Neural crest cell (in vitro differentiated cells): ENCODE results near the gene DMXL2. TPM values are rescaled to one million over a fixed set of nuclear protein-coding genes. Genes with fewer than 3 reads are reported as not detected.
"Not testable (repeated sequence)": the region's sequence is repeated elsewhere in the genome, so short reads cannot be mapped to it uniquely, and the experiment has no call there.

Source experiments
- DNase-seq: peaks from one replicate; pipeline ENCODE4 v3.0.0; 2021; ENCODE audit warnings: low read depth, mixed read lengths, low spot score
- H3K27ac Mint-ChIP-seq: one replicate; pipeline ENCODE4 v1.8.0; 2021; ENCODE audit warnings: mild to moderate bottlenecking, mixed read lengths; ENCODE audit not compliant: unreplicated experiment
- H3K27me3 Mint-ChIP-seq: 2 replicates; pipeline ENCODE4 v1.8.0; 2021; ENCODE audit warnings: low read depth, mild to moderate bottlenecking, mixed read lengths
- H3K36me3 Mint-ChIP-seq: 2 replicates; pipeline ENCODE4 v1.8.0; 2021; ENCODE audit warnings: low read depth, mild to moderate bottlenecking, mixed read lengths
- H3K4me1 Mint-ChIP-seq: 2 replicates; pipeline ENCODE4 v1.8.0; 2021; ENCODE audit warnings: mixed read lengths
- H3K4me3 Mint-ChIP-seq: one replicate; pipeline ENCODE4 v1.8.0; 2021; ENCODE audit warnings: mild to moderate bottlenecking, mixed read lengths
- H3K9me3 Mint-ChIP-seq: 2 replicates; pipeline ENCODE4 v1.8.0; 2021; ENCODE audit warnings: mixed read lengths
- total RNA-seq: library from RNA; stranded (reverse); gene quantifications from 2 replicates; pipeline ENCODE4 v1.2.1, GENCODE V29; 2021
- TF ChIP-seq, protein P1 (sequence below): fragments of 200-600 bp; sonication (generic); conservative IDR thresholded peaks from 2 replicates; pipeline ENCODE4 v1.5.0; 2021; ENCODE audit warnings: antibody characterized with exemption, mild to moderate bottlenecking

The DMXL2 gene
- total RNA-seq, 1 donor from 2014 or later, result 56.4 TPM

DNA sequence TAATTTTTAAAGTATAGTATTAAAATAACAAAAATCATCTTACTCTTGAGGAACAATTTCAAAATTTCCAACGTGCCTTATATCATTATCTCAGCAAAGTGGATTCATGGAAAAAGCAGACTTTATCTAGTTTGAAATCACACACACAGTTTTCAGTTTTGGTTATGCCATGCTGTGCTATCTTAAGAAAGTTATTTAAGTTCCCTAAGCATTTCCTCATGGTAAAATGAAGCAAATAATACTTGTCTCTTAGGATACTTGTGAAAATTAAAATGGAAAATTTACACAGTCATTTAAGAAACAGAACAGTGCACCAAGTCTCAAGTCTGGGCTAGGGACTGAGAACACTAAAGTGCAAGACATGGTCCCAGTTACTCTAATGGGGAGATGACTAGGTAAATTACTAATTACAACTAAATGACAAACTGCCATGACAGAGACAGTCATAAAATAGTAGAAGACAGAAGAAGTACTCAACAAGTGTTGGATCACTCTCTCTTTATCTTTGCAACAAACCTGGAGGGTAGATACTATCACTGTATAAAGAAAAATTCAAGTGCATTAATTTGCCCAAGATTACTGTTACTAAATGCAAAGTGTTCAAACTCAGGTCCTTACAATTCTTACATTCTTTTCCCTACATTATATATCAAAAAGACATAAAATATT is 44.8 kb downstream of the DMXL2 start:
- no peak overlapping the region for H3K27ac Mint-ChIP-seq
- H3K27me3 Mint-ChIP-seq, result no peaks in the 10 kb centered on the region
- H3K9me3 Mint-ChIP-seq, result peaks cover 6% of the 10 kb centered on the region
- TF ChIP-seq, protein P1, sequence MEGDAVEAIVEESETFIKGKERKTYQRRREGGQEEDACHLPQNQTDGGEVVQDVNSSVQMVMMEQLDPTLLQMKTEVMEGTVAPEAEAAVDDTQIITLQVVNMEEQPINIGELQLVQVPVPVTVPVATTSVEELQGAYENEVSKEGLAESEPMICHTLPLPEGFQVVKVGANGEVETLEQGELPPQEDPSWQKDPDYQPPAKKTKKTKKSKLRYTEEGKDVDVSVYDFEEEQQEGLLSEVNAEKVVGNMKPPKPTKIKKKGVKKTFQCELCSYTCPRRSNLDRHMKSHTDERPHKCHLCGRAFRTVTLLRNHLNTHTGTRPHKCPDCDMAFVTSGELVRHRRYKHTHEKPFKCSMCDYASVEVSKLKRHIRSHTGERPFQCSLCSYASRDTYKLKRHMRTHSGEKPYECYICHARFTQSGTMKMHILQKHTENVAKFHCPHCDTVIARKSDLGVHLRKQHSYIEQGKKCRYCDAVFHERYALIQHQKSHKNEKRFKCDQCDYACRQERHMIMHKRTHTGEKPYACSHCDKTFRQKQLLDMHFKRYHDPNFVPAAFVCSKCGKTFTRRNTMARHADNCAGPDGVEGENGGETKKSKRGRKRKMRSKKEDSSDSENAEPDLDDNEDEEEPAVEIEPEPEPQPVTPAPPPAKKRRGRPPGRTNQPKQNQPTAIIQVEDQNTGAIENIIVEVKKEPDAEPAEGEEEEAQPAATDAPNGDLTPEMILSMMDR, result no peak
- DNase-seq, result no peak
- H3K4me3 Mint-ChIP-seq, result no peak overlapping the region
- peaks cover 9% of the 10 kb centered on the region for H3K4me1 Mint-ChIP-seq
- H3K36me3 Mint-ChIP-seq, result peaks cover 13% of the 10 kb centered on the region

DNA sequence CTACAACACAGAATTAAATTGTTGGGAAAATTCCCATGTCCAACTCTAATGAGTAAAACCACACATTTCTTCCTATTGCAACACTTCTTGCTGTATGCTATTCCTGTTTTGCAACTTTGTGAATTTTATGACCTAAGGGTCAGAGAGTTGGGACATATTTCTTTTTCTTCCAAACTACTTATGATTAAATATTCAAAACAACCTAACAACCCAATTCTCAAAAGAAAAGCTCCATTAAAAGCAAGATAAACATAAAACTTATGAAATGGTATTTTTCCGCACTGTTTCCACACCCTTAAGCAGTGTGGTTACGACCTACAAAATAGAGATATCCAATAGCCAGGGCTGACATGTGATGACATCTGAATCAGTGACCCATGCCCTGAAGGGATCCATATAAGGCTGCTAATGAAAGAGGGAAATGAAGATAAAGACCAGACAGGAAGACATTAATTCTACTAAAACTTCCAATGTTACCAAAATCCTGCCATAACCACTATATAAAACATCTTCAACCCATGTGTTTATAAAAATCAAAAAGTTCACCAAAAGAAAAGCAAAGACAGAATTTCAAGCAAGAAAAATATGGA is 45.6 kb downstream of the DMXL2 start:
- DNase-seq, result no peak
- H3K9me3 Mint-ChIP-seq, result peaks cover 3% of the 10 kb centered on the region
- TF ChIP-seq, protein P1, result no peak
- peaks cover 13% of the 10 kb centered on the region for H3K36me3 Mint-ChIP-seq
- H3K4me3 Mint-ChIP-seq, result no peak overlapping the region
- no peak overlapping the region for H3K27ac Mint-ChIP-seq
- peaks cover 9% of the 10 kb centered on the region for H3K4me1 Mint-ChIP-seq
- H3K27me3 Mint-ChIP-seq, result no peaks in the 10 kb centered on the region

DNA sequence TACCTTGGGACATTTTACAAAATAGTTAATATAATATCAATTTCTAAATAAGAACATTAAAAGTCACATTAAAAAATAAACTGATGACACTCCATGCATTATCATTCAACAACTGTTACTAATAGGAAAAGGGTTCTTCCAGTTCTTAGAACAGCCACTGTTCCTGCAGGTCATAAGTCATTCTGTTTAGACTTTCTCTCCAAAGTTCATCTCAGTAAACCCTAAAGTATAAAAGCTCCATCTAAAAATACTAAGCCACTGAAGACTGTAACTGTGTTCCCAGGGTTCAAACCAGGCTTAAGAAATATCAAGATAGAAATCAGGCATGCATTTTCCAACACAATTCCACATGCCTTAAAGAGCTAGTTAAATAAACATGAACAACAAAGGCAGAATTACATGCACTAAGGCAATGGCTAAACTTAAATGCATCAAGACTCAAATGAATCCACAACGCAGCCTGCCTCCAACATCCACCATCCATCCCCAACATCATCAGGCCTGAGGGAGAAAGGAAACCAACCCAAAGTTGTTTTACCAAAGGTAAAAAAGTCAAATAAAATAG is 46.2 kb downstream of the DMXL2 start:
- peaks cover 9% of the 10 kb centered on the region for H3K4me1 Mint-ChIP-seq
- H3K27ac Mint-ChIP-seq, result no peak overlapping the region
- no peak for DNase-seq
- peaks cover 4% of the 10 kb centered on the region for H3K9me3 Mint-ChIP-seq
- no peaks in the 10 kb centered on the region for H3K27me3 Mint-ChIP-seq
- H3K36me3 Mint-ChIP-seq, result peaks cover 19% of the 10 kb centered on the region
- TF ChIP-seq, protein P1, result no peak
- no peak overlapping the region for H3K4me3 Mint-ChIP-seq

DNA sequence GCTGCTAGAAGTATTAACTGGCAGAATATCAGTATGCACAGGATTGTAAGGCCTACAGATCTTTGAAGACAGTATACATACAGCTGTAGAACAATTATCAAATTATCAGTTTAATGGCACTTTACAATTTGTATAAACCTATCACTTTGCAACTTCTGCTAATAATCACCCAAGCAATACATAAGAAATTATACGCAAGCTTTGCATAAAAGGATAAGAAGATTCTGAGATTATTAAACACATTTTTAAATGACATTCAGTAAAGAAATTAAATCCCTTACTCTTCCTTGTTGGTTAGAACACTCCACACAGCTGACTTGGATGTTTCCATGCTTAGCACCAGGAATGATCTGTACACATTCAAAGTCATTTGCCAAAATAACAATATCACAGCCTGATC is 46.8 kb downstream of the DMXL2 start:
- Mint-ChIP-seq H3K27ac (no peak overlapping the region), H3K36me3 (peaks cover 24% of the 10 kb centered on the region), H3K27me3 (no peaks in the 10 kb centered on the region), H3K9me3 (peaks cover 4% of the 10 kb centered on the region), H3K4me3 (no peak overlapping the region), H3K4me1 (peaks cover 9% of the 10 kb centered on the region)
- no peak for DNase-seq
- TF ChIP-seq, protein P1, result no peak

DNA sequence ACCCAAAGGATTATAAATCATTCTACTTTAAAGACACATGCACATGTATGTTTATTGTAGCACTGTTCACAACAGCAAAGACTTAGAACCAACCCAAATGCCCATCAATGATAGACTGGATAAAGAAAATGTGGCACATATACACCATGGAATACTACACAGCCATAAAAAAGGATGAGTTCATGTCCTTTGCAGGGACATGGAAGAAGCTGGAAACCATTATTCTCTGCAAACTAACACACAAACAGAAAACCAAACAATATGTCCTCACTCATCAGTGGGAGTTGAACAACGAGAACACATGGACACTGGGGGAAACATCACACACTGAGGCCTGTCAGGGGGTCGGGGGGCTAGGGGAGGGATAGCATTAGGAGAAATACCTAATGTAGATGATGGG is 49.2 kb downstream of the DMXL2 start:
- not testable (repeated sequence) for DNase-seq, H3K9me3 Mint-ChIP-seq, H3K4me1 Mint-ChIP-seq, H3K4me3 Mint-ChIP-seq, H3K27me3 Mint-ChIP-seq, H3K27ac Mint-ChIP-seq
- peaks cover 29% of the 10 kb centered on the region for H3K36me3 Mint-ChIP-seq

DNA sequence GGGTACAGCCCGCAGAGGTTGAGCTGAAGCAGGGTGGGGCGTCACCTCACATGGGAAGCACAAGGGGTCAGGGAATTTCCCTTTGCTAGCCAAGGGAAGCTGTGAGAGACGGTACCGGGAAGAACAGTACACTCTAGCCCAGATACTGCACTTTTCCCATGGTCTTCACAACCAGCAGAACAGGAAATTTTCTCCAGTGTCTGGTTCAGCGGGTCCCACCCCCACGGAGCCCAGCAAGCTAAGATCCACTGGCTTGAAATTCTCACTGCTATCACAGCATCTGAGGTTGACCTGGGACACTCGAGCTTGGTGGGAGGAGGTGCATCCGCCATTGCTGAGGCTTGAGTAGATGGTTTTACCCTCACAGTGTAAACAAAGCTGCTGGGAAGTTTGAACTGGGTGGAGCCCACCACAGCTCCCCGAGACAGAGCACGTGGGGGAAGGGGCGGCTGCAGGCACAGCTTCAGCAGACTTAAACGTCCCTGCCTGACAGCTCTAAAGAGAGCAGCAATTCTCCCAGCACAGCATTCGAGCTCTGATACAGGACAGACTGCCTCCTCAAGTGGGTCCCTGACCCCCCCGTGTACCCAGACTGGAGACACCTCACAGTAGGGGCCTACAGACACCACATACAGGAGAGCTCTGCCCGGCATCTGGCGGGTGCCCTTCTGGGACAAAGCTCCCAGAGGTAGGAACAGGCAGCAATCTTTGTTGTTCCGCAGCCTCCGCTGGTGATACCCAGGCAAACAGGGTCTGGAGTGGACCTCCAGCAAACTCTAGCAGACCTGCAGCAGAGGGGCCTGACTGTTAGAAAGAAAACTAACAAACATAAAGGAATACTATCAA is 53.4 kb downstream of the DMXL2 start:
- H3K4me3 Mint-ChIP-seq, DNase-seq: not testable (repeated sequence)
- peaks cover 27% of the 10 kb centered on the region for H3K36me3 Mint-ChIP-seq

More for the DNA sequence above, 53.4 kb downstream of the DMXL2 start:
- not testable (repeated sequence) for H3K27me3 Mint-ChIP-seq, H3K9me3 Mint-ChIP-seq, H3K4me1 Mint-ChIP-seq
- peak overlapping the region; percentile 16 for H3K27ac Mint-ChIP-seq
